Activated CD4-positive, alpha-beta T cell treated with anti-CD3 and anti-CD28 coated beads, Interleukin-2, Interleukin-6, amounts not matched to agents 100 ng/mL and 50 ng/mL, durations not matched to agents 16 hours and 8 hours (primary cell): Measurements from ENCODE around the gene SLC24A4.

Experiments
- DNase-seq: peaks from one replicate; pipeline ENCODE4 v3.0.0-alpha.2; 2020

Gene SLC24A4

GRCh38 chr14:92440345-92441003, 117.5 kb downstream of the SLC24A4 start:
- no peak for DNase-seq

DNA sequence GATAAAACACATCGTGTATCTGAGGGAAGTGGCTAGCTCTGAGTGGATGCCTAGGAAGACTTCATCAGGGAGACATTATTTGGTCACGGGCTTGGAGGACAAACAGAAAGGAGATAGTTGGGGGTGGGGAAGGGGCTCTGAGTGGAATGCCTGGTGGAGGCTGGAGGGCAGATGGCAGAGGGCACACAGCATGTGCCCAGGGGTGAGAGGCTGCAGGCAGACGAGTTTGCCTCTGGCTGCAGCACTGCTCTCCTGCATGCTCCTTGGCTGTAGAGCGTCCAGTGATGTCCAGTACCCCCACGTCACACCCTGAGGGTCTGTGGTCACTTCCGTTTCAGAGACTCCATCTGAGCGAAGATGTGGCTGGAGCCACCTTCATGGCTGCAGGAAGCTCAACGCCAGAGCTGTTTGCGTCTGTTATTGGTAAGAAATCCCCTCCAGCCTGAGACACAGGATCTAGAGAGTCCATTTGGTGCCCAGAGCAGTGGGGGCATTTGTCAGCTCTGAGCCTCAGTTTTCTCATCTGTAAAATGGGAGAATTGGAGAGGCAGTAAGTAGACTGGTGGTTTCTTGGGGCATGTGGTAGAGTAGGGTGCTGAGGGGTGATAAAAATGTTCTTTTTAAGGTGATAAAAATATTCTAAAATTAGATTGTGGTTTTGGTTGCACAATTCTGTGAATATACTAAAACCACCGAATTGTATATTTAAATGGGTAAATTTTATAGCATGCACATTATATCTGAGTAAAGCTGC, 119.0 kb downstream of the SLC24A4 start:
- DNase-seq, result no peak

- DNase-seq, result no peak
These were observed 120.2 kb downstream of the SLC24A4 start for GRCh38 chr14:92443167-92443566.

GRCh38 chr14:92443741-92444140, 120.8 kb downstream of the SLC24A4 start:
- no peak for DNase-seq

DNA sequence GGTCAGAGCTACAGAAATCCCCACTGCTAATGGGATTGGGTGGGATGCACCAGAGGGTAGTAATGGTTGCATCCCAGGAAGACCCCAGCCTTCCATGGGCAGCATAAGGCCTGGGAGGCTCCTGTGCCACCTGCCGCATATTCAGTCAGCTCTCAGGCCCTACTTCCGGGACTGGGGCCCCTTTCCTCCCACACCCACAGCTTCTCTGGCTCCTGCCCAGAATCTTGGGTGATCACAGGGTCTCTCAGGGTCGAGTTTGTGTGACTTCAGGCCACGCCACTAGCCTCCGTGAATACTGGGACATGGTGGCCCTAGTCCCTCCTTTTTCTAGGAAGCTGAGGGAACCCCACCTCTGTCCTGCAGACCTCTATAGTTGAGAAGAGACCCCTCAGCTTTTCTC, 123.8 kb downstream of the SLC24A4 start:
- DNase-seq, result no peak

GRCh38 chr14:92447416-92448197, 124.6 kb downstream of the SLC24A4 start:
- no peak for DNase-seq

DNA sequence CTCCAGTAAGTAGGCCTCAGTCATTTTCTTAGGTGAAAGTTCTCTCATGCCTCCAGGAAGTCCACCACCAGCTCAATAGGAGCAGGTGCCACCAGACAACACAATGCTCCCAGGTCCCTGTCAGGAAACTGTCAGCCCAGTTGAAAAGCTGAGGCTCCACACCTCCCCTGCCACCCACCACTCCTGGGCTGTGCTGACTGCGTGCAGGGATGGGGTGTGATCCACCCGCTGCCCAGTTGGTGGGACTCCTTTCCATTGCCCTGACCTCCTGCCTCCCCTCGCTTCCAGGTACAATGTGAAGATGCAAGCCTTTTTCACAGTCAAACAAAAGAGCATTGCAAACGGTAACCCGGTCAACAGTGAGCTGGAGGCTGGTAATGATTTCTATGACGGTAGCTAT, 125.8 kb downstream of the SLC24A4 start:
- no peak for DNase-seq

DNA sequence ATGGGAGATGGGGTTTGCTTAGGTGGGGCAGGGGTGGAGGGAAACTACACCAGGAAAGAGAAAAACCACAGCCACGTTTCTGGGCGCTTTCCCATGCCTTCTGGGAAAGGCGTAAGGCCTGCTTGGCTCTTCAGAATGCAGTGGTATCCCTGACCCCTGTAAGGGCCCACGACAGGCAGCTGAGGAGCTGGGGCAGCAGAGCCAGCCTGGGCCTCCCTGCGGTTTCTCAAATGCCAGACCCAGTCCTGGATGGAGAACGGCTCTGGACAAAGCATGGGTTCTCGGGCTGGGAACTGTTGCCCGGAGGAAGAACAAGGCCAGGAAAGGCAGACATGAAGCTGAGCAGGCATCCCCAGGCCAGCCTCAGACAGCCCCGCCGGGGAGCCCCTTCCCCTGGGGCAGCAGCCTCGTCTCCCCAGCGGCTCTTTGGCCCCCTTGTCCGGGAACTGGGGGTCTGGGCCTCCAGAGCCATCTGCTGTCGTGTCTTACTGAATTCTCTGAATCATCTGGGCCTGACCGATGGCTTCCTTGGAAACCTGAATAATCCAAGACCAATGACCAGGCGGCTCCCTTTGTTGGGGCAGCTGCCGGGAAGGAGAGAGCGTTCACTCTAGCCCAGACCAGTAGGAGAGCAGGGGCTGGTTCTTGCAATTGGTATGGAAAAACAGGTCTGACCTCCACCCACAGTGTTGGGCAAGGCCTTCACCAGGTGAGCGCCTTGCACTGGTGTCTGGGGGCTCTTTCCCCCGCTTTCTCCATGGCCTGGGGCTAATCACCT, 126.6 kb downstream of the SLC24A4 start:
- DNase-seq, result no peak

DNA sequence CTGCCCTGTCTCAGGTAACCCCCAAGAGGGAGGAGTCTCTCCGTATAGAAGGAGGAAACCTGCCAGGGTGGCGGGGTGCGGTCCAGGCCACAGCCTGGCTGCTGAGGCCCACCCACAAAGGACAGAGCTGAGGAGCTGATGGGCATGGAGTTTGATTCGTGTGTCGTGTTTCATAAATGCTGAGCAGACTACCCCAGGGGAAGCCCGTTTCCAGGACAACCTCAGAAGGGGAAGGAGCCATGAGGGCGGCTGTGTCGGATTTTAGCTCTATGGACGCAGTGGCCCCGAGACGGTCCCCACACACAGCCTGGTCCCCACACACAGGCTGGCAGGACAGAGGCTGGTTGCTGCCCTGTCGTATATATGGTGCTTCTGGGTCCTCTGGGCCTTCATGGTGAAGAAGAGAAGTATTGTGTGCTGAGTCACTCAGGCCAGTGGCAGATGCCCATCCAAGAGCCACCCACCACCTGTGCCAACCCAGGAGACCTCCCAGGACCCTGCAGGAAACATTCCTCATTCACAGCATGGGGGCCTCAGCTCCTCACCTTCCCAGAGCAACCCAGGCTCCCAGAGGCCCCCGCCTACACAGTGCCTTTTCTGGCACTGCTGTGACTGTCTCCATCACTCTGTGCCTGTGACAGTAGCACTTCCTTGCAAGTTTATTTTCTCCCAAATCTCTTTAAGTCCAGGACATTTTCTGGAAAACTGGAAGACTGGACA, 127.5 kb downstream of the SLC24A4 start:
- no peak for DNase-seq

DNA sequence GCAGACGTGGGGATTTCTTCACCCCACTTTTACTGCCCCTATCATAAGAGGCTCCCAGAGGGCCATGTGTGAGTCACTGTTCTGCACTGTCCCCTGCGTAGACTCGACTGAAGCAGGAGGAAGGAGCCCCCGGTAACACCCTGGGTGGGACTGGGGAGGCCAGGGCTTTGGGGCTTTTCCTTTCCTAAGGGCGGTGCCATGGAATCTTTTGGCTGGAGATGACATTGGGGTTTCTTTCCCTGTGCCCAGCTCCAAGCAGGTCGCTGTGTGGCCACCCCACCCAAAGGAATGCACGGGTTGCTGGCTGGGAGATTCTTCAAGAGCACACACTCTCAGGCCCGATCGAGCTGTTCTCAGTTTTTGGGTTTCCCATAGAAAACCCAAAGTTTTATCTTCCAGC, 128.3 kb downstream of the SLC24A4 start:
- no peak for DNase-seq

DNA sequence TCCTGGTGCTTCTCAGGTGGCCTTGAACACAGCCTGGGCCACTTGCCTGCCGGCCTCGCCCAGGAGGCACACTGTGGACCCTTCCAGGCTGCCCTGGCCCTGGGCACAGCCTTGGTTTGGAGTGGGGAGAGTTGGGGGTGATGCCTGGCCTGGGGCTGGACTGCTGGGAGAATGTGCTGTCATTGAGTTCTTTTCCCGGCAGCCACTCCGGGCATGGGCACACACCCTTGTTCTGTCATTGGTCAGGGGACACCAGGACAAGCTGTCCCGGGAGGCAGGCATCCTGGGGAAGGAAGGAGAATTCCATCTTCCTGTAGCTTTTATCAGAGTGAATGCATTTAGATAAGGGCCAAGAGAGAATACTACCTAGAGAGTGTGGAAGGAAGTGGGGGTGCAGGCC, 128.8 kb downstream of the SLC24A4 start:
- DNase-seq, result no peak

- DNase-seq, result no peak
These were observed 129.5 kb downstream of the SLC24A4 start for GRCh38 chr14:92452471-92452870.

- no peak for DNase-seq
These were observed 130.7 kb downstream of the SLC24A4 start for GRCh38 chr14:92453691-92454090.

DNA sequence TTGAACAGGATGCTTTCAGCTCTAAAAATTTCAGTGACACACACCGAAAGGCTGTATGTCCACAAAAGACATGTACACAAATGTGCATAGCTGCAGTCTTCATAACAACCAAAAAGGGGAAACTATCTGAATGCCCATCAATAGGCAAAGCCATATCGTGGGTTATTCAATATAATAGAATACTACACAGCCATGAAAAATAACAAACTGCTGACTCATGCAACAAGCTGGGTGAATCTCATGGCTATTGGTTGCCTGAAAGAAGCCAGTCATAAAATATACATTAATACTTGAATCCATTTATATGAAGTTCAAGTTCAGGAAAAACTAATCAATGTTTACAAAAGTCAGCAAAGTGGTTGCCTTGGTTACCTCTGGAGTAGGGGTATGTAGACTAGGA, 132.3 kb downstream of the SLC24A4 start:
- no peak for DNase-seq

- DNase-seq, result peak; percentile 36
These were observed 133.4 kb downstream of the SLC24A4 start for GRCh38 chr14:92456215-92457015.

DNA sequence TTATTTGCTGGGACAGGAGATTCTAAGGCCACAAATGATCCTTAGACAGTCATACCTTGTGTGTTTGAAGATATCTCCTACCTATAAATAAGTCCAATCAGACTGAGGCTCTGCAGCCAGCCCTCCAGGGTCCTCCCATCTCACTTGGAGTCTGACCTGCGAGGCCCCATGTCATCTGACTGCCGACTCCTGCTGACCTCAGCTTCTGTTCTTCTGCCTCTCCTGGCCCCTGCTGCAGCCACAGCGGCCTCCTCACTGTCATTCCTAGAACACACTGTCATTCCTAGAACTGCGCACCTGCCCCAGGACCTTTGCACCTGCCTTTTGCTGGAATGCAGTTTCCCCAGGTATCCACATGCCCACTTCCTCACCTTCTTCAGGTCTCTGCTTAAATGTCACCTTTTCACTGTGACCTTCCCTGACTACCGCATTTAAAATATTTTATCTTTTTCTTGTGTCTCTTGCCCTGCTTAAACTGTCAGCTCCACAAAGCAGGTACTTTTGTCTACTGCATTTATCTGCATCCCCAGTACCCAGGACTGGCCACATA, 134.1 kb downstream of the SLC24A4 start:
- DNase-seq, result no peak

DNA sequence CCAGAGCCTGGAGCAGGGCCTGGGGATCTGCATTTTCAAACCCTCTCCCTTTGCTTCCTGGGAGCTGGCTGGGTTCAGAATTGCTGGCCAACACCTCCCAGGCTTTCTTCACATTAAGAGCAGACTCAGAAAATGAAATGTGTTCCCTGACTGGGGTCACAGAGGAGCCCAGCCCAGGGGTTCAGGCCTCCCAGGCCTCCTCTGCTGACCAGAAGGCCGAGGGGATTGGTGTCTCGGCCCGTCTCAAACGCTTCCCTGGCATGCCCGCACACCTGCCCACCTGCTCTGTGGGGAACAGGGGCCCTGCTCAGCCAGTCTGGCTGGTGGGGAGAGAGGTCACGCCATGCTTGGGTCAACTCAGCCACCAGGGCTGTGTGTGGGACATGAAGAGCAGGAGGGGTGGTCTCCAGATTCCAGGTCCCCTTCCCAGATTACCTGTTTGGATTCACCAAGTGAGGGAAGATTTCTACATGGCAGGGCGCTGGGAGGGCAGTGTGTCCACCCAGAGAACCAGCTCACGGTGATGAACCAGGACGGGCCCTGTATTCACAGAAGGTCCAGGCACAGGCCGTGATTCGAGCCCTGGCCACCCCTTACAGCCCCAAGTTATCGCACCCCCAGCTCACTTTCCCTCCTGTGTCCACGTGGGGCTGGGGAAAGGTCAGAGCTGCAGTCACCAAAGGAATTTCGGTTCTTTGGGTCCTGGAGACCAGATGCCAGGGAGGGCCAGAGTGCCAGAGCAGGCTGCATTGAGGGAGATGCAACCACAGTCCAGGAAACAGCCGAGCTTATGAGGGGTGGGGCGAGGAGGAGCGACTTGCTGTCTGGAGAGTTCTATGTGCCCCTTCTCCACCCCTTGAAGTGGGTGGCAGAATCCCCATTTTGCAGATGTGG, 135.4 kb downstream of the SLC24A4 start:
- no peak for DNase-seq

GRCh38 chr14:92459030-92459949, 136.3 kb downstream of the SLC24A4 start:
- no peak for DNase-seq

DNA sequence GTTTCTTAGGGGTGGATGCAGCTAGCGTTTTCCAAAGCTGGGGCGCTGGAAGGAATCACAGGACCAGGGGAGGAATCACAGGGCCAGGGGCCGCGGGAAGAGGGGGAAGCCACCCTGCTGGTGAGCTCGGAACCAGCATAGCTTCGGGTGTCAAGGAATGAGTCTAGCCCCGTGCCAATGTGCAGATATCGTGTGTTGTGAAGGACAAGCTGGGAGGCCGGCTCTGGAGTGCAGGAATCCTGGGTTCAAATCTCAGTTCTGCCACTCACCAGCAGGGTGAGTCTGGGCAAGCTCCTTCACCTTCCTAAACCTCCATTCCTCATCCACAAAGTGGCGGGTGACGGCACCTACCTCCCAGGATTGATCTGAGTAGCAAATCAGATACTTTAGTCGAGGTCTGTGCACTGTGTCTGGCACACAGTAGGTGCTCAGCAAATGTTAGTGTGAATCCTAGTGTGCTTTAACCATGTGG, 137.0 kb downstream of the SLC24A4 start:
- DNase-seq, result no peak
